H9 (cell line): ENCODE data around the gene NR3C2. TPM values are rescaled to one million over a fixed set of nuclear protein-coding genes. Genes with fewer than 3 reads are reported as not detected.

Experiments
- DNase-seq: peaks from one replicate; pipeline ENCODE4 v3.0.0-alpha.2; 2017
- H2AFZ ChIP-seq: one replicate; pipeline ENCODE4 v1.6.1; 2013; ENCODE audit warnings: mild to moderate bottlenecking, low read length, control low read depth, moderate library complexity
- H2AK5ac ChIP-seq: 2 replicates; pipeline ENCODE4 v1.6.1; 2013; ENCODE audit warnings: low read length, control low read depth, mixed read lengths; ENCODE audit not compliant: insufficient read length
- H2BK120ac ChIP-seq: one replicate; pipeline ENCODE4 v1.6.1; 2013; ENCODE audit warnings: low read depth, mild to moderate bottlenecking, low read length, control low read depth, inconsistent platforms; ENCODE audit not compliant: poor library complexity, severe bottlenecking
- H2BK12ac ChIP-seq: 2 replicates; pipeline ENCODE4 v1.6.1; 2013; ENCODE audit warnings: low read length, control low read depth, mixed read lengths, low read depth; ENCODE audit not compliant: insufficient read length
- H2BK15ac ChIP-seq: 2 replicates; pipeline ENCODE4 v1.6.1; 2013; ENCODE audit warnings: low read depth, low read length, control low read depth
- H2BK20ac ChIP-seq: one replicate; pipeline ENCODE4 v1.6.1; 2013; ENCODE audit warnings: low read depth, mild to moderate bottlenecking, low read length, control low read depth, inconsistent platforms; ENCODE audit not compliant: poor library complexity, severe bottlenecking
- H2BK5ac ChIP-seq: 2 replicates; pipeline ENCODE4 v1.6.1; 2013; ENCODE audit warnings: low read length, control low read depth, mixed read lengths; ENCODE audit not compliant: insufficient read length
- H3K14ac ChIP-seq: 2 replicates; pipeline ENCODE4 v1.6.1; 2013; ENCODE audit warnings: low read length, control low read depth; ENCODE audit not compliant: insufficient read depth
- H3K18ac ChIP-seq: 2 replicates; pipeline ENCODE4 v1.6.1; 2013; ENCODE audit warnings: low read depth, mild to moderate bottlenecking, mixed read lengths, low read length, control low read depth; ENCODE audit not compliant: insufficient read length
- H3K23ac ChIP-seq: 2 replicates; pipeline ENCODE4 v1.6.1; 2013; ENCODE audit warnings: low read length, control low read depth, mixed read lengths, low read depth; ENCODE audit not compliant: insufficient read length
- H3K23me2 ChIP-seq: 2 replicates; pipeline ENCODE4 v1.6.1; 2013; ENCODE audit warnings: low read depth, mild to moderate bottlenecking, mixed read lengths, low read length, control low read depth; ENCODE audit not compliant: insufficient read length, poor library complexity, severe bottlenecking
- H3K27ac ChIP-seq: 2 replicates; pipeline ENCODE4 v1.5.1; 2013; ENCODE audit warnings: low read length, control low read depth, mixed read lengths, low read depth; ENCODE audit not compliant: insufficient read length
- H3K27me3 ChIP-seq: 2 replicates; pipeline ENCODE4 v1.6.1; 2013; ENCODE audit warnings: low read length, control low read depth, inconsistent platforms; ENCODE audit not compliant: insufficient read depth
- H3K4ac ChIP-seq: 2 replicates; pipeline ENCODE4 v1.6.1; 2013; ENCODE audit warnings: low read depth, mild to moderate bottlenecking, control low read depth, inconsistent platforms, low read length, moderate library complexity
- H3K4me1 ChIP-seq: 2 replicates; pipeline ENCODE4 v1.6.1; 2013; ENCODE audit warnings: low read length, control low read depth, inconsistent platforms; ENCODE audit not compliant: insufficient read depth
- H3K4me2 ChIP-seq: 2 replicates; pipeline ENCODE4 v1.6.1; 2013; ENCODE audit warnings: low read length, control low read depth, mixed read lengths; ENCODE audit not compliant: insufficient read length, insufficient read depth
- H3K56ac ChIP-seq: 2 replicates; pipeline ENCODE4 v1.6.1; 2013; ENCODE audit warnings: low read depth, mild to moderate bottlenecking, mixed read lengths, low read length, control low read depth; ENCODE audit not compliant: insufficient read length
- H3K79me1 ChIP-seq: 2 replicates; pipeline ENCODE4 v1.6.1; 2013; ENCODE audit warnings: low read depth, mild to moderate bottlenecking, moderate library complexity, low read length, control low read depth, inconsistent platforms; ENCODE audit not compliant: insufficient read depth, poor library complexity, severe bottlenecking
- H3K79me2 ChIP-seq: 2 replicates; pipeline ENCODE4 v1.6.1; 2013; ENCODE audit warnings: low read length, control low read depth, inconsistent platforms; ENCODE audit not compliant: insufficient read depth
- H3K9ac ChIP-seq: 2 replicates; pipeline ENCODE4 v1.6.1; 2013; ENCODE audit warnings: low read length, control low read depth, mixed read lengths; ENCODE audit not compliant: insufficient read length; ENCODE audit errors: extremely low read depth
- H3K9me3 ChIP-seq: one replicate; pipeline ENCODE4 v1.6.1; 2013; ENCODE audit warnings: low read depth, low read length, inconsistent platforms; ENCODE audit not compliant: control insufficient read depth
- H3T11ph ChIP-seq: one replicate; pipeline ENCODE4 v1.6.1; 2013; ENCODE audit warnings: mild to moderate bottlenecking, low read length, control low read depth, inconsistent platforms
- H4K20me1 ChIP-seq: one replicate; pipeline ENCODE4 v1.6.1; 2013; ENCODE audit not compliant: control insufficient read depth, insufficient read length, insufficient read depth
- H4K5ac ChIP-seq: 2 replicates; pipeline ENCODE4 v1.6.1; 2013; ENCODE audit warnings: low read depth, mild to moderate bottlenecking, mixed read lengths, low read length, control low read depth; ENCODE audit not compliant: insufficient read length
- H4K8ac ChIP-seq: replicated peaks from 2 replicates; pipeline ENCODE4 v1.6.1; 2013; ENCODE audit warnings: low read length, control low read depth, mixed read lengths, low read depth; ENCODE audit not compliant: insufficient read length
- H4K91ac ChIP-seq: 2 replicates; pipeline ENCODE4 v1.6.1; 2013; ENCODE audit warnings: low read depth, mild to moderate bottlenecking, moderate library complexity, mixed read lengths, low read length, control low read depth; ENCODE audit not compliant: insufficient read length
- H3K27ac Mint-ChIP-seq, 3 experiments: 2 replicates in 2 of 3; 3 replicates in 1 of 3; pipeline ENCODE4 v1.8.0; 2020 to 2021; ENCODE audit warnings: mixed read lengths in 3 of 3, mild to moderate bottlenecking in 1 of 3, moderate library complexity in 1 of 3
- H3K27me3 Mint-ChIP-seq: 2 replicates; pipeline ENCODE4 v1.8.0; 2021; ENCODE audit warnings: low read depth, mild to moderate bottlenecking, moderate library complexity, mixed read lengths
- H3K36me3 Mint-ChIP-seq, 3 experiments: 2 replicates in 2 of 3; 3 replicates in 1 of 3; pipeline ENCODE4 v1.8.0; 2020 to 2021; ENCODE audit warnings: low read depth in 3 of 3, mixed read lengths in 3 of 3; ENCODE audit not compliant: insufficient read depth in 1 of 3
- H3K4me1 Mint-ChIP-seq, 2 experiments: 2 replicates each; pipeline ENCODE4 v1.8.0; 2020; ENCODE audit warnings: mixed read lengths in 2 of 2
- H3K4me3 Mint-ChIP-seq, 2 experiments: 2 replicates in 1 of 2; 3 replicates in 1 of 2; pipeline ENCODE4 v1.8.0; 2020 to 2021; ENCODE audit warnings: mild to moderate bottlenecking in 2 of 2, mixed read lengths in 2 of 2, moderate library complexity in 1 of 2
- H3K9me3 Mint-ChIP-seq, 2 experiments: 2 replicates in 1 of 2; 3 replicates in 1 of 2; pipeline ENCODE4 v1.8.0; 2020; ENCODE audit warnings: mild to moderate bottlenecking in 2 of 2, mixed read lengths in 2 of 2, moderate library complexity in 1 of 2
- CTCF ChIP-seq: fragments of 200-600 bp; sonication (generic); conservative IDR thresholded peaks from 3 replicates; pipeline ENCODE4 v1.8.0; 2021; ENCODE audit warnings: antibody characterized with exemption, mild to moderate bottlenecking
- WGBS: extraction: QIAGEN DNeasy Blood & Tissue Kit; methylation state at CpG from one replicate; pipeline ENCODE4 v1.1.7; 2013; ENCODE audit warnings: missing lambda C conversion rate, low lambda C conversion rate, mixed read lengths; ENCODE audit not compliant: insufficient read length; ENCODE audit errors: extremely low coverage; 5-methylcytosine and 5-hydroxymethylcytosine counted together
- total RNA-seq: library from RNA; stranded (reverse); gene quantifications from 2 replicates; pipeline ENCODE4 v1.2.1, GENCODE V29; 2021

Gene NR3C2
- total RNA-seq, 1 experiment from 2014 or later, result 1.4 TPM

GRCh38 chr4:148330161-148330560 lies 112.1 kb downstream of the NR3C2 start:
- Mint-ChIP-seq H3K36me3 (no peaks in the 10 kb centered on the region; a peak in 1 of 7 replicates), H3K9me3 (no peaks in the 10 kb centered on the region), H3K27me3 (no peaks in the 10 kb centered on the region), H3K4me1 (peaks cover 20 to 24% of the 10 kb centered on the region in 2 experiments), H3K27ac (no peak overlapping the region), H3K4me3 (no peak overlapping the region)
- H2BK12ac ChIP-seq, result no peak overlapping the region
- H4K5ac ChIP-seq, result no peak overlapping the region
- no peaks in the 10 kb centered on the region for H3K79me1 ChIP-seq
- no CpG with 5 or more reads among the region's 5 CpGs for WGBS
- no peak overlapping the region for H2BK15ac ChIP-seq
- no peak overlapping the region for H4K91ac ChIP-seq
- H3K18ac ChIP-seq, result no peak overlapping the region
- no peak for TF ChIP-seq CTCF
- H3K56ac ChIP-seq, result no peak overlapping the region
- H3K23ac ChIP-seq, result no peak overlapping the region
- no peaks in the 10 kb centered on the region for H3K27me3 ChIP-seq
- no peak overlapping the region for H3K27ac ChIP-seq
- H4K20me1 ChIP-seq, result no peaks in the 10 kb centered on the region
- H3K4me1 ChIP-seq, result peaks cover 3% of the 10 kb centered on the region; the same call in 1 of the 2 replicates
- H2AK5ac ChIP-seq, result no peak overlapping the region
- no peak for DNase-seq
- H2AFZ ChIP-seq, result no peak overlapping the region
- H3K79me2 ChIP-seq, result no peaks in the 10 kb centered on the region
- no peaks in the 10 kb centered on the region for H3K23me2 ChIP-seq
- no peak overlapping the region for H3K4ac ChIP-seq
- no peak overlapping the region for H4K8ac ChIP-seq
- H2BK20ac ChIP-seq, result no peak overlapping the region
- H3K9me3 ChIP-seq, result no peaks in the 10 kb centered on the region
- H2BK5ac ChIP-seq, result no peak overlapping the region
- H3K4me2 ChIP-seq, result no peak overlapping the region
- no peak overlapping the region for H3K14ac ChIP-seq
- H2BK120ac ChIP-seq, result no peak overlapping the region
- H3T11ph ChIP-seq, result no peak overlapping the region
- no peak overlapping the region for H3K9ac ChIP-seq
